GM21360 (cell line): ENCODE data around the gene TBC1D30.
"Not testable (repeated sequence)": the region's sequence is repeated elsewhere in the genome, so short reads cannot be mapped to it uniquely, and the experiment has no call there.

Source experiments
- ATAC-seq: cut with Tn5 transposase; IDR thresholded peaks from one replicate; pipeline ENCODE4 v1.9.1; 2021; ENCODE audit warnings: mild to moderate bottlenecking, moderate library complexity; ENCODE audit not compliant: unreplicated experiment

Gene TBC1D30, protein sequence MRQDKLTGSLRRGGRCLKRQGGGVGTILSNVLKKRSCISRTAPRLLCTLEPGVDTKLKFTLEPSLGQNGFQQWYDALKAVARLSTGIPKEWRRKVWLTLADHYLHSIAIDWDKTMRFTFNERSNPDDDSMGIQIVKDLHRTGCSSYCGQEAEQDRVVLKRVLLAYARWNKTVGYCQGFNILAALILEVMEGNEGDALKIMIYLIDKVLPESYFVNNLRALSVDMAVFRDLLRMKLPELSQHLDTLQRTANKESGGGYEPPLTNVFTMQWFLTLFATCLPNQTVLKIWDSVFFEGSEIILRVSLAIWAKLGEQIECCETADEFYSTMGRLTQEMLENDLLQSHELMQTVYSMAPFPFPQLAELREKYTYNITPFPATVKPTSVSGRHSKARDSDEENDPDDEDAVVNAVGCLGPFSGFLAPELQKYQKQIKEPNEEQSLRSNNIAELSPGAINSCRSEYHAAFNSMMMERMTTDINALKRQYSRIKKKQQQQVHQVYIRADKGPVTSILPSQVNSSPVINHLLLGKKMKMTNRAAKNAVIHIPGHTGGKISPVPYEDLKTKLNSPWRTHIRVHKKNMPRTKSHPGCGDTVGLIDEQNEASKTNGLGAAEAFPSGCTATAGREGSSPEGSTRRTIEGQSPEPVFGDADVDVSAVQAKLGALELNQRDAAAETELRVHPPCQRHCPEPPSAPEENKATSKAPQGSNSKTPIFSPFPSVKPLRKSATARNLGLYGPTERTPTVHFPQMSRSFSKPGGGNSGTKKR

DNA sequence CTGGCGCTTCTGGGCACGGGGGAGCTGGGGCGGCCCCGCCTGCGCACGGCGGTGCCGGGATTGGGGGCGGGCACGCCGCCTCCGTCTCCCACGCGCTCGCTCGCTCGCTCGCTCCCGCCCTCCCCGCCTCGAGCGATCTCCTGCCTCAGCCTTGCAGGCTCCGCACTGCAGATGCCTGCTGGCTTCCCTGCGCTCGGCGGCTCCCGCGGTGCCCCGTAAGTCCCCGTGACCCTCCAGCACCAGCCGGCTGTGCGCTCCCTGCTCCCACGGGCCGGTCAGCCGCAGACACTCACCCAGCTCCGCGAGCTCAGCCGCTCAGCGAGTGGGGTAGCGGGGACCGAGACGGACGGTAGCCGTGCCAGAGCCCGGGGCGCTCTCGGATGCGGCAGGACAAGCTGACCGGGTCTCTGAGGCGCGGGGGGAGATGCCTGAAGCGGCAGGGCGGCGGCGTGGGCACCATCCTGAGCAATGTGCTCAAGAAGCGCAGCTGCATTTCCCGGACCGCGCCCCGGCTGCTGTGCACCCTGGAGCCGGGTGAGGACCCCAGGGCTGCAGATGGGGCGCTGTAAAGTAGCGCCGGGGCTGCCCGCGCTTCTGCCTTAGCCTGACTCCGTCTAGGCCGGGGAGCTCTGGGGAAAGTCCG is at the start of gene TBC1D30:
TSS of gene TBC1D30 (plus strand) at position 148 of the 643 bp plus-strand sequence. CDS start at position 381, 233 bp downstream.
- peak; percentile 72 for ATAC-seq

GRCh38 chr12:64775147-64775736 is 49.2 kb upstream of the TBC1D30 start:
- not testable (repeated sequence) for ATAC-seq

- no peak for ATAC-seq
Observed at GRCh38 chr12:64779354-64779974, 45.0 kb upstream of the TBC1D30 start.

DNA sequence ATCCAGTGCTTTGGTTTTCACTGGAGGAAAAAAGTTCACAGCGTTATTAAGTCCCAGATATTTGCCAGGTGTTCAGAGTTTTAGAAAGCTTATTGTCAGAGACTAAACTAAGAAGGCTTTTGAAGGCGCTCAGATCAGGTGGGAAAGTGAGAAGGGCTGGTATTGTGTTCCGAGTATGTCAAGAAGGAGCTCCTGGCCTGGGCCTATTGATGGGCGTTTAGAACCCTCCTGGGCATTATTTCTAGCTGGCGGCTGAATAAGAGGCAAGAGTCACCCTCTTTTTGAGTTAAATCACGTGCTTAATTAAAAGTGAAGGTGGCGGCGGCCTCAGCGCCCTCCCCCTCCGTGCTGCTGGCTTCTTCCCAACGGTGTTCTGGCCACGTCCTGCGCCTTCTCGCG is 44.3 kb upstream of the TBC1D30 start:
- no peak for ATAC-seq

- ATAC-seq: peak; percentile 59
Observed at GRCh38 chr12:64780531-64781279, 43.7 kb upstream of the TBC1D30 start.

DNA sequence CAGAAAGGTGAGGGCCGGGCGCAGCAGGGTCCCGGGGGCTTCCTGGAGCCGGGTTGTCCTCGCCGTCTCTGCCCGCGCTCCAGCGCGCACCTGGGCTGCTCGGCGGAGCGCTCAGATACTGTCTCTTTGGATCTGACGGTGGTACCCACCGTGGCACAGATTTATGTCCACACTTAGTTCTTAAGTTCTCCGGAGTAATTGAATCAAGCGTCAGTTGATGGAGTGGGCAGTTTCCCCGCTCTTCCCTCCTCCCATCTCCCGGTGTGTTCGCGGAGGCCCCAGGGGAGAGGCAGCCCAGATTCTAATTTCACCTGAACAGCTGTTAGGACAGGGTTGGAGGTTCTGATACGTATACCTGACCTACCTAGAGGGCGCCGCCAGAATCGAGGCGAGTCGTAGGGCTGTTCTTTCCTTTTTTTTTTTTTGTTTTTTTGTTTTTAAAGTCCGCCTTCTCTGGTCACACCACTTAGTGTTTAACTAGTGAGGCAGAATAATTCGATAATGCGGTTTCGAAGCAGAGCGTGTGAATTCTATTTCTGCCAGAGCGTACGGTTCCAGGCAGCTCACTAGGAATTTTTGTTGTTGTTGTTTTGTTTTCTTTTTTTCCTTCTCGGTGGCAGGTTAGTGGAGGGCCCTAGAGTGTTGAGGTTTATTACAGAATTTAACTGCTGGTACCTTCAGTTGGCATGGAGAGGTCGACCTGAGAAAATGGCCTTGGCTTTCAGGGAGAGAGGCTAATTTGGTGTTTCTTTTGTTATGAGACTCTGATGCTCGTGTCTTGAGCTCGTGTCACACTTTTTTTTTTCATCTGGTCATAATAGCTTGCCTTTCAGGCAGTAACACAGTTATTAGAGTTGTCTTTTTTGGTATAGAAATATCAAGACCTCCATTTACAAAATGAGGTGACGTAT is 42.9 kb upstream of the TBC1D30 start:
- peak; percentile 23 for ATAC-seq

DNA sequence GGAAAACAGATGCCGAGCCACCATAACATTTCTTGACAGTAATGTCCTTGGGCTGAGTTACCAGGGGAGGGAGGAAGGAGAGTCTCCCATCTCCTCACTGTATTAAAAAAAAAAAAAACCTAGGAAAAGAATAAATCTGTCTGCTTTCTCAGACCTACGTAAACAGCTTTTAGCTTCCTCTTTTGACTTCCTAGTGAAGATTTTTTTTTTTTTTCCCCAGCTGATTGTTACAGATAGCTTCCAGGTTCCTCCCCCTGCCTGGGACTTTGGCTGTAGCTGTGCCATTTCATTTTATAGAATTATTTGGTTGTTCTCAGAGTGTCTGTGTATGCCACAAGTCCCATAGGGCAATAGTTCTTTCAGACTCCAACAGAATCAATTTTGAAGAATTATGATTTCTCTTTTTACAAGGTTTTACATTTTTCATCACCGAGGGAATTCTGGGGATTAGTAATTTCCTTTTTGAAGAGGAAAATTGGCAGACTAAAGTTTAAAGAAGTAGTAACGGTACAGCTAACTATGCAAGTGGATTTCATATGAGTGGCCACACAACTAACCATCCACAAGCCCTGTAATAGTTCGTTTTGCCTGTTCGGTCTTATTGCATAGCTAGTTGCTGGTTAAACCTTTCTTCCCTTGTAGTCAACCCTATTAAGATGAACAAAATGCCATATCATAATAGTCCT is 42.1 kb upstream of the TBC1D30 start:
- ATAC-seq: no peak

DNA sequence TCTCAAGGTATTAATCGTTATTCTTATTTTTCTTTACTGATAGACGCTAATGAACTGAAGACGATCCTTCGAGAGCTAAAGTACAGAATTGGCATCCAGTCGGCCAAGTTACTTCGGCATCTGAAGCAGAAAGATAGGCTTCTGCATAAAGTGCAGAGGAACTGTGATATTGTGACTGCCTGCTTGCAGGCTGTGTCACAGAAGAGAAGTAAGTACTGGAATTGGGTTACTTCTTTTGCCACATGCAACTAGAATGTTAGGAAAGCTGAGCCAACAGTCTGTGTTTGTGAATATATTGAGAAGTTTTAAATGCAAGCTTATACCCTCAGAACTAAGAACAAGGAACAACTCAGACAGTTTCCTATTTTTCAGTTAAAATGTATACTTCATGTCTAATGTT is 38.6 kb upstream of the TBC1D30 start:
- ATAC-seq: no peak

DNA sequence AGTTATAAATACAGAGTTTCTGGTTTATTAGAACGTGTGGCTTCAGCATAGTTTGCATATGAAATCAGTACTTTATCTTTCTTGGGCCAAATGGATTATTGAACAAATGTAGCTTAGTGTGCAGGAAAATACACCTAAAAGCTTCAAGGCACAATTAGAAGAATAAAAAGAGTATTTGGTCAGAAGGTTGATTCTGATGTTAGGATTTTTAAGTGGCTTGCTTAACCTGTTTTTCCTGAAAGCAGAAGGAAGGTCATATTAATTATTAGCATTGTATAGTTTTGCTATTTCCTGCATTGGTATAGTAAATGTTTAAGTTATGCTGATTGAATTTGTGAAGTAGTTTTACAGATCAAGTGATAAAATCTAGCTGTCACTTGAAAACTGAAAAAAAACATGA is 34.3 kb upstream of the TBC1D30 start:
- ATAC-seq: no peak

DNA sequence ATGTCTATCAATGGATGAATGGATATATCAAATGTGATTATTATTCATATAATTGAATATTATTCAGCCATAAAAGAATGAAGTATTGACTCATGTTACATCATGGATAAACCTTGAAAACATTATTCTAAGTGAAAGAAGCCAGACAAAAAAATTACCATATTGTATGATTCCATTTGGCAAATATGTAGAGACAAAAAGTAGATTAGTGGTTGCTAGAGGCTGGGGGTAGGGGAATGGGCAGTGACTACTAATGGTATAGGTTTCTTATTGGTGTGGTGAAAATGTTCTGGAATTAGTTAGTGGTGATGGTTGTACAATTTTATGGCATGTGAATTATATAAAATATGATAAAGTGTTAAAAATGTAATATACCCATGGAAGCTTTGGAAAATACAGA is 33.4 kb upstream of the TBC1D30 start:
- ATAC-seq: no peak

DNA sequence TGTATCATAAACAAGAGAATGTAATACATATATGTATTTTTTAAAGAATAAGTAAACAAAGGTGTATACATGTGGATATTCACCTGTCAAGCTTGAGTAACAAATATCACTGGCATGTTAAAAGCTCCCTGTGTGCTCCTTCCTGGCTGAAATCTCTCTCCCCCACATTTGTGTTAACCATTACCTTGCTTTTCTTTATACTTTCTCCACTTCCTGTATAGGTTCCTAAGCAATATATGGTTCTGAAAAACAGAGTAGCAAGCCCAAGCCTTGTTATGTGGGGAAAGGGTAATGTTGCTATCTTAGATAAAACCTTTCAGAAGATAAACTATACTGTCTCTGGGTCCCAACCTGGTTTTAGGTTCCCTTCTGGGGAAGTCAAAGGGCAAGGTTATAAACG is 32.3 kb upstream of the TBC1D30 start:
- ATAC-seq: no peak

DNA sequence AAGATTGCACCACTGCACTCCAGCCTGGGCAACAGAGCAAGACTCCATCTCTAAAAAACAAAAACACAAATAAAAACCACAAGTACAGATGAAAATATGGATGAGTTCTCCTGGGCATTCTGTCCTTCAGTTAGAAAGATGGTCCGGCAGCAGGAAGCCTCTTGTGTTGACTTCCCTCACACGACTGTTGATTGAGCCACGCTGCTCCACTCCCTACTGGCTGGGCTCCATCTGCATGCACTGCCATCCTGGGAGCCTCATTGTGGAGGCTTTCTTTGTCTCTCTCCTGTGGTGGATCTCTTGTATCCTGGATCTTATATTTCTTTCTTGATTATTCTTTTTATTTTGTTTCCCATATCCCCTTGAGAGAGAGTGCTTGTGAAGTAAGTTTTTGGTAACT is 30.8 kb upstream of the TBC1D30 start:
- ATAC-seq: no peak

GRCh38 chr12:64794305-64794704 is 30.1 kb upstream of the TBC1D30 start:
- no peak for ATAC-seq

- ATAC-seq: peak; percentile 69
Observed at GRCh38 chr12:64796205-64796845, 28.1 kb upstream of the TBC1D30 start.

DNA sequence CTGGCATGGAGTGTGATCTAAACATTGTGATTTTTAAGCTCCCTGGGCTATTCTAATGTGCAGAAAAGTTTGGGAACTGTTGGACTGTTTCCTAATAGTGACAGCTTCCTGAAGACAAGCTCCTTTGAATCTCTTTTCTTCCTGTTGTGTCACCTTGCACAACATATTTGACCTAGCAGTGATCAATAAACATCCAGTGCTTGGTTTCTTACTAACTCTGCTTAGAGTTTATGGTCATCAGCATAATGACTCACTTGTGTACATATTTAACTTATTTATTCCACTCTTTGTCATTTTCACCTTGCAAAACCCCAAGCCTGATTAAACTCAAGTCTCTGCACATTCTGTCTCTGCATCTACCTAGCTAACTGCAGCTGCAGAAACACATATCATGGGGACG is 27.3 kb upstream of the TBC1D30 start:
- no peak for ATAC-seq

DNA sequence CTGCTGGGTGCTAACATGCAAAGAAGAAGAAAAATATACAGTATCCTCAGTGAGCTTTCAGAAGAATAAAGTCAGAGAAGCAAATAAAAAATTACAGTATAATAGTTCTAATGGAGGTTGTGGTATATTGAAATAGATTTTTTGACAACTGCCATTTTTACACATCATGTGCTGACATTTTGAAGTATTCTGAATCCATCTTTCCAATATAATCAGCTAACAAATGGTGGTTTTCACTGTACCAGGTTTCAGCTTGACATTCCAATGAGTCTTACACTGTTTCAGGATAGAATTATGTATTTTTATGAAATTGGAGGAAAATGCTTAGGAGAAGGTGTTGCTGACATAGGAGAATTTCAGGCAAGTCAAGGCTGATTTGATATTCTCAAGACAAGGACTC is 26.3 kb upstream of the TBC1D30 start:
- no peak for ATAC-seq

GRCh38 chr12:64800640-64801039 is 23.8 kb upstream of the TBC1D30 start:
- peak; percentile 53 for ATAC-seq

- no peak for ATAC-seq
Observed at GRCh38 chr12:64801381-64801780, 23.1 kb upstream of the TBC1D30 start.
